Loucy (cell line): Measurements from ENCODE around the gene YPEL3.

Experiments used
- H2AFZ ChIP-seq: fragments of 200-600 bp; sonication (generic); 2 replicates; pipeline ENCODE4 v1.6.0; 2016; ENCODE audit warnings: antibody characterized with exemption, mild to moderate bottlenecking, low read length, moderate library complexity
- H3F3A ChIP-seq: fragments of 200-600 bp; 2 replicates; pipeline ENCODE4 v1.6.0; 2016; ENCODE audit warnings: antibody characterized with exemption, low read depth, mild to moderate bottlenecking
- H3K27me3 ChIP-seq: fragments of 200-600 bp; sonication (generic); 2 replicates; pipeline ENCODE4 v1.6.1; 2014; ENCODE audit warnings: low read length, mild to moderate bottlenecking; ENCODE audit not compliant: insufficient read depth, poor library complexity, severe bottlenecking
- H3K36me3 ChIP-seq: fragments of 200-600 bp; sonication (generic); 2 replicates; pipeline ENCODE4 v1.6.1; 2016; ENCODE audit warnings: low read length; ENCODE audit not compliant: insufficient read depth
- H3K4me1 ChIP-seq: fragments of 200-600 bp; sonication (generic); 2 replicates; pipeline ENCODE4 v1.5.1; 2014; ENCODE audit warnings: low read length, mild to moderate bottlenecking; ENCODE audit not compliant: insufficient read depth, poor library complexity, severe bottlenecking
- H3K4me2 ChIP-seq: fragments of 200-600 bp; sonication (generic); 2 replicates; pipeline ENCODE4 v1.6.0; 2014; ENCODE audit warnings: antibody characterized with exemption, low read length, low read depth, mild to moderate bottlenecking; ENCODE audit not compliant: poor library complexity, severe bottlenecking
- H3K4me3 ChIP-seq: fragments of 200-600 bp; sonication (generic); 2 replicates; pipeline ENCODE4 v1.5.1; 2014; ENCODE audit warnings: low read length, mild to moderate bottlenecking, mixed read lengths; ENCODE audit not compliant: poor library complexity, severe bottlenecking
- H3K79me2 ChIP-seq: fragments of 200-600 bp; sonication (generic); 2 replicates; pipeline ENCODE4 v1.6.1; 2014; ENCODE audit warnings: low read length; ENCODE audit not compliant: insufficient read depth
- H3K9ac ChIP-seq: fragments of 200-600 bp; sonication (generic); 2 replicates; pipeline ENCODE4 v1.6.0; 2014; ENCODE audit warnings: mild to moderate bottlenecking, low read depth, low read length, moderate library complexity; ENCODE audit not compliant: poor library complexity, severe bottlenecking
- H3K9me2 ChIP-seq: fragments of 200-600 bp; sonication (generic); replicated peaks from 2 replicates; pipeline ENCODE4 v1.6.1; 2016; ENCODE audit warnings: low read depth, low read length, mixed read lengths
- H3K9me3 ChIP-seq: fragments of 200-600 bp; sonication (generic); 2 replicates; pipeline ENCODE4 v1.6.1; 2014; ENCODE audit warnings: mild to moderate bottlenecking, antibody characterized with exemption, low read length, low read depth; ENCODE audit not compliant: insufficient read depth
- H4K20me1 ChIP-seq: fragments of 200-600 bp; sonication (generic); 2 replicates; pipeline ENCODE4 v1.6.0; 2014; ENCODE audit warnings: antibody characterized with exemption, low read length, mild to moderate bottlenecking; ENCODE audit not compliant: insufficient read depth, poor library complexity, severe bottlenecking
- EZH2phosphoT487 ChIP-seq: fragments of 200-600 bp; IDR thresholded peaks from 2 replicates; pipeline ENCODE4 v1.6.1; 2018; ENCODE audit warnings: antibody characterized with exemption, mild to moderate bottlenecking, moderate library complexity, borderline replicate concordance
- TF ChIP-seq, protein P1 (sequence below): fragments of 200-600 bp; sonication (generic); conservative IDR thresholded peaks from 2 replicates; pipeline ENCODE4 v1.5.1; 2014; ENCODE audit warnings: mild to moderate bottlenecking, antibody characterized with exemption, low read length

The YPEL3 gene

DNA sequence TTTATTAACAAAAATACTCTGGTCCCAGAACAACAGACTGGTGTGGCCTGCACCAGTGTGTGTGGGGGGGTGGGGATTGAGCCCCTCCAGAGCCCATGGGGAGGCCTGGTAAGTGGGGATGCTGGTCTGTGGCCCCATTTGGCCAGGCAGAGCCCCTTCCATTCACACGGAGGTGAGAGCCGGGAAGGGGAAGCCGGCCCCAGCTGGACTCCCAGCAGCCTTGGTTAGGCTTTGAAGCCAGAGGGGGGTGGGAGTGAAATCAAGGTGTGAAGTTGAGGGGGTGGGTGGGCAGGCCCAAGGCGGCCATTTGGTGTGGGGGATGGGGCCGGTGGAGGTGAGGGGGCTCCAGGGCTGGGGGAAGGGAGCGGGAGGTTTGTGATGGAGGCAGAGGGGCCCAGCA is 10.2 kb downstream of the YPEL3 start:
- Histone ChIP-seq H3F3A (peaks cover 3% of the 10 kb centered on the region; the same call in 1 of the 2 replicates), H3K9me2 (no peaks in the 10 kb centered on the region), H2AFZ (no peak overlapping the region), H4K20me1 (no peaks in the 10 kb centered on the region), H3K79me2 (peaks cover 9% of the 10 kb centered on the region; the same call in 1 of the 2 replicates), H3K4me2 (no peak overlapping the region), H3K4me3 (no peak overlapping the region), H3K9me3 (no peaks in the 10 kb centered on the region), H3K9ac (no peak overlapping the region), H3K4me1 (peaks cover 11% of the 10 kb centered on the region), H3K27me3 (no peaks in the 10 kb centered on the region), H3K36me3 (peaks cover 42% of the 10 kb centered on the region; the same call in 1 of the 2 replicates)
- TF ChIP-seq, protein P1, sequence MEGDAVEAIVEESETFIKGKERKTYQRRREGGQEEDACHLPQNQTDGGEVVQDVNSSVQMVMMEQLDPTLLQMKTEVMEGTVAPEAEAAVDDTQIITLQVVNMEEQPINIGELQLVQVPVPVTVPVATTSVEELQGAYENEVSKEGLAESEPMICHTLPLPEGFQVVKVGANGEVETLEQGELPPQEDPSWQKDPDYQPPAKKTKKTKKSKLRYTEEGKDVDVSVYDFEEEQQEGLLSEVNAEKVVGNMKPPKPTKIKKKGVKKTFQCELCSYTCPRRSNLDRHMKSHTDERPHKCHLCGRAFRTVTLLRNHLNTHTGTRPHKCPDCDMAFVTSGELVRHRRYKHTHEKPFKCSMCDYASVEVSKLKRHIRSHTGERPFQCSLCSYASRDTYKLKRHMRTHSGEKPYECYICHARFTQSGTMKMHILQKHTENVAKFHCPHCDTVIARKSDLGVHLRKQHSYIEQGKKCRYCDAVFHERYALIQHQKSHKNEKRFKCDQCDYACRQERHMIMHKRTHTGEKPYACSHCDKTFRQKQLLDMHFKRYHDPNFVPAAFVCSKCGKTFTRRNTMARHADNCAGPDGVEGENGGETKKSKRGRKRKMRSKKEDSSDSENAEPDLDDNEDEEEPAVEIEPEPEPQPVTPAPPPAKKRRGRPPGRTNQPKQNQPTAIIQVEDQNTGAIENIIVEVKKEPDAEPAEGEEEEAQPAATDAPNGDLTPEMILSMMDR = no peak
- no peak for TF ChIP-seq EZH2phosphoT487

DNA sequence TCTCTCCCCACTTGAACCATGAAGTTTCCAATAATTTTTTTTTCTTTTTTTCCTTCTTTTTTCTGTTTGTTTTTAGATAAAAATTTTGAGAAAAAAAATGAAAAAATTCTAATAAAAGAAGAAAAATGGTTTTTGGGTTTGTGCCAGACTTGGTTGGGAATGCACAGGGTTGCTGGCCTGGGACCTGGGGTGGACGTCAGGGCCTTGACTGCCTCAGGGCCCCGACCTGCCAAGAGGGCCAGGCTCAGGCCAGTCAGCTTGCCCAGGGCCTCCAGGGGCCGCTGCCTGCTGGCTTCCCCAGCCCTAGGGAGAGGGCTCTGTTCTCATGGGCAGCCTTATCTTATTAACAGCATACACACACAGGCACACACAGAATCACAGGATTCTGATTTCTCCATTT is 10.8 kb downstream of the YPEL3 start:
- H3K9ac ChIP-seq = no peak overlapping the region
- H3K9me2 ChIP-seq = no peaks in the 10 kb centered on the region

GRCh38 chr16:30084816-30085159 is 11.2 kb downstream of the YPEL3 start:
- no peak overlapping the region for H3K4me2 ChIP-seq
- no peaks in the 10 kb centered on the region for H4K20me1 ChIP-seq
- peaks cover 49% of the 10 kb centered on the region; the same call in 1 of the 2 replicates for H3K36me3 ChIP-seq
- H3K4me3 ChIP-seq = no peak overlapping the region
- H3F3A ChIP-seq = peaks cover 3% of the 10 kb centered on the region; the same call in 1 of the 2 replicates
- no peaks in the 10 kb centered on the region for H3K9me3 ChIP-seq
- H3K4me1 ChIP-seq = peaks cover under 1% of the 10 kb centered on the region
- no peak overlapping the region for H3K9ac ChIP-seq
- TF ChIP-seq, protein P1 = no peak
- TF ChIP-seq EZH2phosphoT487 = no peak
- peaks cover 19% of the 10 kb centered on the region; the same call in 1 of the 2 replicates for H3K79me2 ChIP-seq
- H3K9me2 ChIP-seq = no peaks in the 10 kb centered on the region
- no peaks in the 10 kb centered on the region for H3K27me3 ChIP-seq
- H2AFZ ChIP-seq = no peak overlapping the region

More for the DNA sequence above, 10.8 kb downstream of the YPEL3 start:
- TF ChIP-seq, protein P1 = no peak
- TF ChIP-seq EZH2phosphoT487 = no peak
- Histone ChIP-seq H3K4me3 (no peak overlapping the region), H3K36me3 (peaks cover 44% of the 10 kb centered on the region; the same call in 1 of the 2 replicates), H3K9me3 (no peaks in the 10 kb centered on the region), H3K4me2 (no peak overlapping the region), H3K27me3 (no peaks in the 10 kb centered on the region), H2AFZ (no peak overlapping the region), H3K4me1 (peaks cover 5% of the 10 kb centered on the region), H3K79me2 (peaks cover 15% of the 10 kb centered on the region; the same call in 1 of the 2 replicates), H4K20me1 (no peaks in the 10 kb centered on the region), H3F3A (peaks cover 3% of the 10 kb centered on the region; the same call in 1 of the 2 replicates)
